Breast epithelium (tissue), 4 donors: ENCODE results near the gene MLXIP. TPM values are rescaled to one million over a fixed set of nuclear protein-coding genes. Genes with fewer than 3 reads are reported as not detected.
"Not testable (repeated sequence)": the region's sequence is repeated elsewhere in the genome, so short reads cannot be mapped to it uniquely, and the experiment has no call there.

Experiments used
- DNase-seq, 2 donors: peaks; one replicate each; pipeline ENCODE4 v3.0.0-alpha.2; 2019; ENCODE audit warnings: low spot score in 2 of 2
- H3K27ac ChIP-seq, 2 donors: fragments of 200-600 bp; sonication (generic) in 1 of 2; one replicate each; pipeline ENCODE4 v1.5.1; 2016 to 2019; ENCODE audit warnings: mild to moderate bottlenecking in 1 of 2
- H3K27me3 ChIP-seq, 2 donors: fragments of 200-600 bp; sonication (generic) in 1 of 2; one replicate each; pipeline versions ENCODE4 v1.5.1 to v1.6.0; 2017 to 2019; ENCODE audit warnings: control low read depth in 1 of 2, mild to moderate bottlenecking in 1 of 2
- H3K36me3 ChIP-seq: fragments of 200-600 bp; one replicate; pipeline ENCODE4 v1.5.1; 2019
- H3K4me1 ChIP-seq, 2 donors: fragments of 200-600 bp; sonication (generic); one replicate each; pipeline ENCODE4 v1.5.1; 2016 to 2019; ENCODE audit warnings: control low read depth in 1 of 2
- H3K4me3 ChIP-seq, 3 donors: fragments of 200-600 bp; sonication (generic); 1 replicate in 2 of 3; 2 replicates in 1 of 3; pipeline ENCODE4 v1.5.1; 2016 to 2019; ENCODE audit warnings: mild to moderate bottlenecking in 3 of 3, moderate library complexity in 2 of 3
- H3K9me3 ChIP-seq, 2 donors: fragments of 200-600 bp; sonication (generic) in 1 of 2; one replicate each; pipeline ENCODE4 v1.5.1; 2016 to 2019; ENCODE audit warnings: control low read depth in 1 of 2
- CTCF ChIP-seq, 3 donors: fragments of 450-650 bp; IDR thresholded peaks; one replicate each; pipeline ENCODE4 v1.5.1; 2016 to 2017; ENCODE audit warnings: antibody characterized with exemption in 3 of 3, mild to moderate bottlenecking in 3 of 3, moderate library complexity in 3 of 3
- POLR2A ChIP-seq: fragments of 450-650 bp; IDR thresholded peaks from one replicate; pipeline ENCODE4 v1.6.1; 2016; ENCODE audit warnings: antibody characterized with exemption, mild to moderate bottlenecking, moderate library complexity
- POLR2AphosphoS5 ChIP-seq, 3 donors: sonication (generic); formaldehyde crosslinking; IDR thresholded peaks; one replicate each; pipeline ENCODE4 v1.6.1; 2017; ENCODE audit warnings: antibody characterized with exemption in 3 of 3
- intact Hi-C: fragments of 100-400 bp; cut with DNase I; formaldehyde crosslinking; loops from one replicate; pipeline ENCODE4 v1.15.1; 2023; ENCODE audit warnings: low total_unique reads
- total RNA-seq, 3 donors: library from RNA; depleted of rRNA; stranded (reverse); fragments of >200 nt; gene quantifications; one replicate each; pipeline ENCODE4 v1.1.0, GENCODE V29; 2016

Gene MLXIP
- total RNA-seq, 3 donors from 2014 or later, result 21.1 to 31.1 (median 28.2) TPM

- intact Hi-C loops, result no loop called here
- TF ChIP-seq POLR2A, result no peak
- Histone ChIP-seq H3K36me3 (no peaks in the 10 kb centered on the region), H3K27me3 (no peaks in the 10 kb centered on the region), H3K9me3 (no peaks in the 10 kb centered on the region), H3K4me3 (no peak overlapping the region), H3K27ac (no peak overlapping the region), H3K4me1 (no peaks in the 10 kb centered on the region)
- DNase-seq, result no peak
These were observed 23.6 kb upstream of the MLXIP start for GRCh38 chr12:122054842-122055520.

GRCh38 chr12:122056406-122056805 lies 22.1 kb upstream of the MLXIP start:
- H3K9me3 ChIP-seq, intact Hi-C loops, H3K4me3 ChIP-seq, DNase-seq, H3K4me1 ChIP-seq, H3K36me3 ChIP-seq, H3K27me3 ChIP-seq, H3K27ac ChIP-seq: not testable (repeated sequence)

GRCh38 chr12:122057007-122057735 lies 21.4 kb upstream of the MLXIP start:
- H3K9me3 ChIP-seq, result no peaks in the 10 kb centered on the region
- H3K27ac ChIP-seq, result no peak overlapping the region
- no peaks in the 10 kb centered on the region for H3K36me3 ChIP-seq
- no peak overlapping the region for H3K4me3 ChIP-seq
- no peaks in the 10 kb centered on the region for H3K4me1 ChIP-seq
- no peaks in the 10 kb centered on the region for H3K27me3 ChIP-seq
- intact Hi-C loops, result no loop called here
- DNase-seq, result no peak
- no peak for TF ChIP-seq POLR2A
- TF ChIP-seq POLR2AphosphoS5 (IDR thresholded peaks at IDR 0.05), result no peak
- TF ChIP-seq CTCF (IDR thresholded peaks at IDR 0.05), result no peak

- intact Hi-C loops, result no loop called here
- Histone ChIP-seq H3K9me3 (no peaks in the 10 kb centered on the region), H3K4me1 (no peaks in the 10 kb centered on the region), H3K36me3 (no peaks in the 10 kb centered on the region), H3K27ac (no peak overlapping the region), H3K4me3 (no peak overlapping the region), H3K27me3 (no peaks in the 10 kb centered on the region)
- TF ChIP-seq POLR2A, result no peak
- TF ChIP-seq POLR2AphosphoS5 (IDR thresholded peaks at IDR 0.05), result no peak
- TF ChIP-seq CTCF (IDR thresholded peaks at IDR 0.05), result no peak
- DNase-seq, result no peak
These were observed 20.8 kb upstream of the MLXIP start for GRCh38 chr12:122057769-122058168.

GRCh38 chr12:122058549-122059149 lies 19.9 kb upstream of the MLXIP start:
- Histone ChIP-seq H3K9me3 (no peaks in the 10 kb centered on the region), H3K36me3 (no peaks in the 10 kb centered on the region), H3K4me1 (peaks cover 0 to 6% of the 10 kb centered on the region in 2 donors), H3K27me3 (no peaks in the 10 kb centered on the region), H3K4me3 (no peak overlapping the region), H3K27ac (no peak overlapping the region)
- intact Hi-C loops, result no loop called here
- DNase-seq, result no peak
- TF ChIP-seq CTCF (IDR thresholded peaks at IDR 0.05), result no peak
- TF ChIP-seq POLR2A, result no peak
- TF ChIP-seq POLR2AphosphoS5 (IDR thresholded peaks at IDR 0.05), result no peak
